Activated CD4-positive, CD25-positive, alpha-beta regulatory T cell (primary cell): ENCODE results near the gene MYRFL.

Experiments
- DNase-seq, 4 experiments: peaks; one replicate each; lab custom pipeline; 2025; lab: John Stamatoyannopoulos, UW

Gene MYRFL

DNA sequence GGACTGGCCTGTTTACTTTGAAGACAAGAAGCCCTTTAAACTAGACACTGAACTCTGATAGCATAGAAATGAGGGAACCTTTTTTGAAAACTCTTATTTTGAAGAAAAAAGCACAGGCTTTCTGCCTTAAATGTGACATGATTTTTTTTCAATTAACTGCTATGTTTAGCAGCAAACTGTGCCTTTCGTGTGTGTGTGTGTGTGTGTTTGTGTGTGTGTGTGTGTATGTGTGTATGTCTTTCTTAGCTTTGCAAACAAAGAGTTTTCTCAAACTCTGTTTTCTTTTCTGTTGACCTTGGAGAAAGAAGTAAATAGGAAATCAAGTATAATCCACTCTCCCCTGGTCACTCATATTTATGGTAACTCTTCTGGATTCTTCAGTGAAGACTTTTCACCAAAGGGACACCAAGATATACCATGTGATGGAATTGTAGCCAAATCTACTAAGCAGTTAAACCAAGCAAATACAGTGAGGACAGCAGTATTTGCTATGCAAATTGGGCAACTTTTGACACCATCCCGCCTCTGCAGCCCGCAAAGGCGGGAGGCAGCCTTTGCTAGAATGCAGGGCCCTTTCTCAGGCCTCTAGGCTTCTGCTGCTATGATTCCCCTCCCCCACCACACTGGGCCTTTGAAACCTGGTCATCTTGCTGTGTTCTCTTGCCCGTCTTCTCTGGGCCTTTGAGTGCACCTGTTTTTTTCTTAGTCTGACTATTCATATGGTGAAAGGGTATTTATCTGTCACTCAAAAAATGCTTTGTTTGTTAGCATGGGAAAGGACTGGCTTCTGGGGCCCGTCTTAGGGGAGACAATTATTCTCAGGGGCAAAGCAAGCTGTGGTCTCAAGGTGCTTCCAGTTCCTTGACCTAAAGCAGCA lies 107.9 kb downstream of the MYRFL start:
- no peak for DNase-seq

- no peak for DNase-seq
Observed at GRCh38 chr12:69934011-69934410, 109.0 kb downstream of the MYRFL start.

GRCh38 chr12:69935651-69936100 lies 110.6 kb downstream of the MYRFL start:
- no peak for DNase-seq

GRCh38 chr12:69936214-69936731 lies 111.2 kb downstream of the MYRFL start:
- DNase-seq = no peak

DNA sequence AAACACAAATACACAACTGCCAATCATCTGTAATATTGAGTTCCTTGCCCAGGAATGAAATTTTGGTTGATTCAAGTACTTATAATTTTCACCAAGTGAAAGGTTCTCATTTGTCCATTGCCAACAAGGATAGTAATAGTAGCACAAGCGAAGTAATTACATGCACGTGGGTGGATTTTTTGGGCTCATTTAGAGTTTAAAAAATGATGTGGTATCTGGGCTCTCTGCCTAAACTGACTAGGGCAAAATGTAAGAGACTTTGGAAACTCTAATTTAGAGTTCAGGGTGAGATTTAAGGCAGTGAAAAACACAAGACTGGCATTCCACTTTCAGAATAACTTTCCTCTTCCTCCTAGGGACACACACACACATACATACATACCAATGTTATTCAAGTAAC lies 111.7 kb downstream of the MYRFL start:
- no peak for DNase-seq

GRCh38 chr12:69947123-69947522 lies 122.1 kb downstream of the MYRFL start:
- no peak for DNase-seq

GRCh38 chr12:69947897-69948296 lies 122.9 kb downstream of the MYRFL start:
- DNase-seq = no peak

DNA sequence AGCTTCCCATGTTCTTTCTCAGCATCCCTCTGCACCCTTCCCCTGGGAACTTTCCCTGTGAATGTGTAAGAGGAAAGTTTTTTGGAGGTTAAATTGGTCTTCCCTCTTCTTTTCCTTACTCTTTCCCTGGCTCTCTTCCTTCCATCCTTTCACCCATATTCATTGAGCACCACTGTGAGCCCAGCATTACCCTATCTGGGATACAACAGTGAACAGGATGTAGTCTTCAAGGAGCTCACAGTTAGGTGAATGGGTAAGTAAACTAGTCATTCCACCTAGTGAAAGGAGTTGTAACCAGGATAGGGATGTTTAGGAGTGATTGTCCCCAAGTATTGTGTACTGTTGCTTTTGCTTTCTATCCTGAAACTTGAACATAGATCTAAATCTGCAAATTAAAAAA lies 123.8 kb downstream of the MYRFL start:
- no peak for DNase-seq

DNA sequence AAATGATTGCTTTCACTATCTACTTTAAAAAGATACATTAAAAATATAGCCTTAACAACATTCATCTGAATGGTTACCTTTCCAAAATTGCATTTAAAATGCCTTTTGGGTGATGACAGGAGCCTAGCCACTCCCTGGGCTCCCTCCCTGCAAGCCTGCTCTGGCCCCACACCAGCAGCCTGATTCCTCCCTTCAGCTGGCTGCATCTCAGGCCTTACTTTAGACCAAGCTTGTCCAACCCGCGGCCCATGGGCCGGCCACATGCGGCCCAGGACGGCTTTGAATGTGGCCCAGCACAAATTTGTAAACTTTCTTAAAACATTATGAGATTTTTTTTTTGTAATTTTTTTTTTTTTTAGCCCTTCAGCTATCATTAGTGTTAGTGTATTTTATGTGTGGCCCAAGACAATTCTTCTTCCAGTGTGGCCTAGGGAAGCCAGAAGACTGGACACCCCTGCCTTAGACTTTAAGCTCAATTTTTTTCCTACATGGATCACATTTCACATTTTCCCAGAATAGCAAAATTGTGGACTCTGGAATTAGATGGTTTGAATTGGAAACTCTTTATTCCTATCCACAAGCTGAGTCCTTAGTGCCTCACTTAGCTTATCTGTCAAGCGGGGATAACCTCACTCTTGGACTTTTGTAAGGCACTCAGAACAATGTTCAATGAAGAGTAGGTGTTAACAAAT lies 124.4 kb downstream of the MYRFL start:
- no peak for DNase-seq

DNA sequence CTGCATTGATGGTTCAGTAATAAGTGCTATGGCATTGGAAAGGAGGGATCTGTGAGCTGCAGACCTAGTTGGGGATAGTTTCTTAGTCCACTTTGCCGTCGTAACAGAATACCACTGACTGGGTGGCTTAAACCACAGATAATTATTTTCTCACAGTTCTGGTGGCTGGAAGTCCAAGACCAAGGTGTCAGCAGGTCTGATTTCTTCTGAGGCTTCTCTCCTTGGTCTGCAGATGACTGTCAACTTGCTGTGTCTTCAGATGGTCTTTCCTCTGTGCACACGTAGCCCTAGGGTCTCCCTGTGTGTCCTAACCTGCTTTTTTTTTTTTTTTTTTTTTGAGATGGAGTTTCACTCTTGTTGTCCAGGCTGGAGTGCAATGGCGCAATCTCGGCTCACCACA lies 126.1 kb downstream of the MYRFL start:
- DNase-seq = no peak

DNA sequence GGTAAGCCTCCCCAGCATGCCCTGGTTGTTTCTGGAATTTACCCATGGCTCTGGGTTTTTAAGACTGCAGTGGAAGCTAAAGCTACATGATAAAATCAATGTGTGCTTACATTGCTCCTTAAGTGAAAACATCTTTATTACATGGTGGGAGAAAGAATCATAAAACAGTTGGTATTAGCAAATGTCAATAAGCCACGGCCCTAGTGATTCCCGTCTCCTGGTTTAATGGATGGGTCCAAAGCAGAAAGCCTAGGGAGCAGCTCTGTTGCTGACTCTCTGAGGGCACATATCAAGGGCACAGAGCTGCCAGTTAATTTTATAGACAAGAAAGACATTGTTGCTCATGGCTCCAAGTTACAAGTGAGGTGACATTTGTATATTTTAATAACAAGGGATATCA lies 127.9 kb downstream of the MYRFL start:
- no peak for DNase-seq

DNA sequence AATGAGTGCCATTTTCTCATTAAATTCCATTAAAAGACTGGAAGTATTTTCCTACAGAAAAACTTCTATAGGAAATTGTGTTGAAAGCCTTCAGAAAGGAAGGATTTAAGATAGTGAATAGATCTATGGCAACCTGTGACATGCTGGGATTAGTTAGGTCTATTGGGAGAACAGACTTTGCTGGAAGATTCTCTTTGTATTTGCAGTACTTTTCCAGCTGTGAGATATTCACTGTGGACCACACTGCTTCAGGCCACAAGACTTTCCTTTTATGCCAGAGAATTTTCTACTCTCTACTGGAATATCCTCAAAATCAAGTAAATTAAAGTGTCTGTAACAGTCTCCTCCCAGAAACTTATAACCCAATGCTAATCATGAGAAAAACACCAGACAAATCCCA lies 136.2 kb downstream of the MYRFL start:
- no peak for DNase-seq

GRCh38 chr12:69966409-69966808 lies 141.4 kb downstream of the MYRFL start:
- no peak for DNase-seq

DNA sequence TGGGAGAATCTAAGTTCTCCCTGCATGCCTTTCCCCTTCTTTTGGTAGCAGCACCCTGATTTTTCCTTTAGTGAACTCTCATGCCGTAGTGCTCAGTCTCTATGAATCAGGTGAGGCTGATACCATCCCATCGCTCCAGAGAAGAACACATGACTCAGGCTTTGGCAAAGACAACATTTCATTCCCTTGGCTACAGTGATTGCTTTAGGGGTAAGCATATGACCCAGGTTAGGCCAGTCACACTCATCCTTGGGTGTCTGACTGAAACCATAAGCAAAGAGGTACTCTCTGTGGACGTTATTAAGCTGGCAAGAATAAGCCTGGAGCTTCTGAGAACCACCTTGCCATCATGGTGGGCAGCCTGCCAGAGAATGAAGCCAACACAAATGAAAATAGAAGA lies 141.8 kb downstream of the MYRFL start:
- DNase-seq = no peak

DNA sequence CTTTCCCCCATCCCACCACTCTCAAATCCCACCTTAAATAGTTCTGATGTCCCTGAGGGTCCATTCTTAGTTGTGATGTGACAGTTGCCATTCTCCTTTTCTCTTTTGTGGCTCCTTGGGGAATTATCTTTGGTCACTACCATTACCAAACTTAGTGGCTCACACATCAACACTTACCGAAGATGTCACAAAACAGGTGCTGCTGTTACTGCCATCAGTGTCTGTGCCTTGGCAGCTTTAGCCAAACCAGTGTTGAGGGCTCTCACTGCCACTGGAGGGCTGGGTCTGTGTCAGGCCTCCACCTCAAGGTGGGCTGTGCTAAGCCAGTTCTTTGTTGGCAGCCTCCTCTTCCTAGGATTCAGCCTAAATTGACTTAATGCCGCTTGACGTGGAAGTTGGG lies 144.0 kb downstream of the MYRFL start:
- DNase-seq = no peak

GRCh38 chr12:69972136-69972535 lies 147.1 kb downstream of the MYRFL start:
- no peak for DNase-seq

DNA sequence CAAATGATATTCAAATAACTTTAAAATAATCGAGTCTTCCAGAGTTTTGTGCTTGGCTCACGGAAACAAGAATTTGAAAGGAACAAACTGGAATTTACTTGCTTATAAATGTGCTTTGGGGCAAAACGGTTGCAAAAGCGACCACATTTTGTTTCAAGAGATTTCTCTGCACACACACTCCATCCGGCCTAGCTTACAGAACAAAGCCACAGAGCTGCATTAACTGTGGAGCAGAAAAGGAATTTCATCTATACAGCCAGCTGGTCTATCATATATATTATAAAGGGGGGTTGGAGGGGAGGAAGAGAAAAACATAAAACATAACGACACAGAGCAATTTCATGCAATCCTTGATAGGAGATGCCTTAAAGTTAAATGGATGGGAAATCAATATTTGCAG lies 153.0 kb downstream of the MYRFL start:
- DNase-seq = no peak

DNA sequence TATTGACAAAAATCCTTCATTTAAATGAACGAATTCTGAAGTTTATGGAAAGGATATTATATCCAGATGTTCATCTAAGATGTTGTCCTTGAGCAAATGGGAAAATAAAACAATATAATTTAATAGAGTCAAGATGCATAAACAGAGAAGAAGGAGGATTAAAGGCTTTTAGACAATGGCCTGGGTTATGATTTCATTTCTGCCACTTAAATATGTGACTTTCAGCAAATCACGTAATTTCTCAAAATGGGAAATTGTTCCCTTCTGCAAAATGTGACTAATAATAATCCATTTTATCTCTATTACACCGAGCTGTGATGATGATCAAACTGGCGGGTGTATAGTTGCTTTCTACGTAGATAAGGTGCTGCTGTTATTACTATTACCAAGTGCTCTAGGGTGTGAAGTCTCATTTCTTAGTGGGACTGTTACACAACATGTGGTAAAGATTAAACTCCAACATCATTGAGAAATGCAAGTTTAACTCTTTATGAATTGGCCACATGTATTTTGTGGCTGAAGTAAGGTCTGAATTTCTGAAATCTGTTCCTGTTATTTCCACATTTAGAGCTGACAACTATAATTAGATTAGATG lies 157.0 kb downstream of the MYRFL start:
- no peak for DNase-seq

DNA sequence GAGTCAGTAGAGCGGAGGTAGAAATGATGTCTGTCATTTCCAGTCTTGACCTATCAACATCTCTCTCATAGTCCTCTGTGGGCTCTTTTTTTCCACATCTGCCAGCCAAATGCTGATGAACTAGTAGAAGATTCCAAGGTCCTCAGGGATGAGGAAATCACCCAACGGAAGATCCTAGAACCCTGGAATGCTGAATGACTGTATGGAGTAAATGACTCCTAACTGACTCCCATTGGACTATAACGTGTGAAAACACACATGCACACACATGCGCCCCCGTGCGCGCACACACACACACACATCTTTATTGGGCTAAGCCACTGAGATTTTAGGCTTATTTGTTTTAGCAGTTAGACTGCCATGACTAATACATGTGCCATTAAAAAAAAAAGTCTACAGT lies 159.2 kb downstream of the MYRFL start:
- DNase-seq = no peak

GRCh38 chr12:69985656-69986055 lies 160.6 kb downstream of the MYRFL start:
- DNase-seq = no peak

DNA sequence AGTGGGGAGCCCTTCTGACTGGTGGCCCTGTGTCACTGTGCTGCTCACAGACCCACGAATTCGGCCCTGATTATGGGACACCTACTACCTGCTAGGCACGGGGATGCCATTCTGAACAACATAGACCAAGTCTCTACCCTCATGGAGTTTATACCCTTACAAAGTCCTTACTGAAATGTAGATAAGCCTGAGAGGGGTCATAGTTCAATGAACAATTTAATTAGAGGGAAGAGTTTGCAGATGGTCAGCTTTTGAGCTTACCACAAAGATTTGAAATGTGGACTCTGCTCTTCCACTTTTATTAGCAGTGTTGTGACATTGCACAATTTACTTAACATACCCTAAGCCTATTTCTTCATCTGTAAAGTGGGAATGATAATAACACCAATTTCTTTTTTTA lies 161.1 kb downstream of the MYRFL start:
- no peak for DNase-seq

DNA sequence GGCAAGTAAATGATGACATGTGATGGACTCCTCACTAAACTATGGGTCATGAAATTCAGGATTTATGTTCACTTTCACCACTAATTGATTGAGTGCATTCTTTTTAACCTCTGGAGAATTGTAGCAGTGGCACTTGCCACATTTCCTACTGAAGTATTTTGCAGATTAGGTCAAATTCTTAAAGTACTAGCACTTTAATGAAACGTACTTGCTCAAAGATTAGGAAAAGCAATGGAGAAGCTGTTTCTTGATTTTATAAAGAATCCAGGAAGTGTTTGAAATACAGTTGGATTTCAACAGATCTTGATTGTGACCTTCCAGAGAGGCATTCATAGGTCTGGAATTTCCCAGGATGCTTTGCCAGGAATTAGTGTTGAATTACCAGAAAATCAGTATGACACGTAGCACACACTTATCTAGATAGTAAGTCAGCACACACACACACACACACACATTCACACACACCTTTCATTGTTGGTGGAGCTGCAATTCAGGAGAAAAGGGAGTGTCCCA lies 162.6 kb downstream of the MYRFL start:
- no peak for DNase-seq
